GM18526 (cell line): Measurements from ENCODE around the gene SCN2B.

ENCODE experiments used
- POLR2A ChIP-seq: IDR thresholded peaks from 3 replicates; pipeline ENCODE4 v1.6.1; 2011; ENCODE audit not compliant: insufficient read length; ENCODE audit errors: extremely low read depth

Gene SCN2B

GRCh38 chr11:118152552-118153471 is 23.6 kb downstream of the SCN2B start, which contains the start of gene SCN4B:
SCN4B (minus strand) TSS chr11:118152823; CDS start chr11:118152673, 150 bp downstream.
- TF ChIP-seq POLR2A: no peak

- TF ChIP-seq POLR2A: no peak
Measured at GRCh38 chr11:118152020-118152551, 24.4 kb downstream of the SCN2B start.

- TF ChIP-seq POLR2A: no peak
Measured at GRCh38 chr11:118151431-118151830, 25.0 kb downstream of the SCN2B start.

- no peak for TF ChIP-seq POLR2A
Measured at GRCh38 chr11:118149493-118149892, 26.9 kb downstream of the SCN2B start.

GRCh38 chr11:118148856-118149255 is 27.6 kb downstream of the SCN2B start:
- TF ChIP-seq POLR2A: no peak

GRCh38 chr11:118148240-118148639 is 28.2 kb downstream of the SCN2B start:
- TF ChIP-seq POLR2A: no peak

- no peak for TF ChIP-seq POLR2A
Measured at GRCh38 chr11:118147502-118147901, 28.9 kb downstream of the SCN2B start.

- TF ChIP-seq POLR2A: no peak
Measured at GRCh38 chr11:118146554-118146953, 29.9 kb downstream of the SCN2B start.

- no peak for TF ChIP-seq POLR2A
Measured at GRCh38 chr11:118145285-118146227, 30.9 kb downstream of the SCN2B start.

- TF ChIP-seq POLR2A: no peak
Measured at GRCh38 chr11:118144301-118145268, 31.9 kb downstream of the SCN2B start.

GRCh38 chr11:118143661-118144185 is 32.7 kb downstream of the SCN2B start:
- no peak for TF ChIP-seq POLR2A

- TF ChIP-seq POLR2A: no peak
Measured at GRCh38 chr11:118142809-118143208, 33.6 kb downstream of the SCN2B start.

- TF ChIP-seq POLR2A: no peak
Measured at GRCh38 chr11:118142081-118142480, 34.4 kb downstream of the SCN2B start.

- TF ChIP-seq POLR2A: no peak
Measured at GRCh38 chr11:118139578-118139977, 36.9 kb downstream of the SCN2B start.
